HCT116 (cell line): Measurements from ENCODE around the gene PHOSPHO2. TPM values are rescaled to one million over a fixed set of nuclear protein-coding genes. Genes with fewer than 3 reads are reported as not detected.

Experiments used
- ATAC-seq: fragments of 200-7000 bp; cut with Tn5 transposase; 2 replicates; pipeline ENCODE4 v1.9.1; 2020; ENCODE audit warnings: mild to moderate bottlenecking, moderate library complexity
- BruUV-seq: library from RNA; stranded (reverse); fragments of 400-500 nt; replicated peaks from 2 replicates; lab custom pipeline; 2021; lab: Mats Ljungman, UMichigan
- CTCF ChIA-PET: fragments of 300-600 bp; sonication (Branson Sonifier 250); formaldehyde crosslinking; loops from one replicate; lab custom pipeline; 2021; ENCODE audit warnings: antibody characterized with exemption; lab: Charles Lee
- POLR2A ChIA-PET: fragments of 300-600, 350-600 bp; sonication (Branson Sonifier 250); formaldehyde crosslinking; loops from one replicate; lab custom pipeline; 2021; ENCODE audit warnings: antibody characterized with exemption; lab: Charles Lee
- RAD21 ChIA-PET, 2 experiments: fragments of 300-600 bp; sonication (Branson Sonifier 250); formaldehyde crosslinking; loops; one replicate each; lab custom pipeline; 2023; ENCODE audit warnings: low total read pairs in 2 of 2; ENCODE audit not compliant: uncharacterized antibody in 2 of 2, unreplicated experiment in 2 of 2, low non-redundant PET in 1 of 2; lab: Charles Lee
- DNase-seq: peaks from one replicate; pipeline ENCODE4 v3.0.0-alpha.2; 2010; ENCODE audit warnings: low read depth, low spot score
- H2AFZ ChIP-seq: fragments of 200-600 bp; shearing (Covaris generic), sonication (generic); 2 replicates; pipeline ENCODE4 v1.6.1; 2017; ENCODE audit warnings: low read depth, mixed run types, mixed read lengths, antibody characterized with exemption, low read length; ENCODE audit not compliant: poor library complexity, severe bottlenecking
- H3K27ac ChIP-seq: 2 replicates; pipeline ENCODE4 v1.5.1; 2012; ENCODE audit warnings: low read depth, low read length
- H3K27me3 ChIP-seq: fragments of 200-600 bp; sonication (generic); 2 replicates; pipeline ENCODE4 v1.6.1; 2016; ENCODE audit warnings: mixed run types, low read length, mixed read lengths; ENCODE audit not compliant: insufficient read depth
- H3K36me3 ChIP-seq, 2 experiments: fragments of 200-500 bp in 1 of 2; fragments of 200-600 bp in 1 of 2; sonication (Bioruptor generic) in 1 of 2; sonication (generic) in 1 of 2; 2 replicates each; pipeline versions ENCODE4 v1.5.1 to v1.6.1; 2014 to 2016; ENCODE audit warnings: low read length in 2 of 2, inconsistent platforms in 1 of 2, mixed read lengths in 1 of 2, mixed run types in 1 of 2; ENCODE audit not compliant: insufficient read depth in 2 of 2, control insufficient read depth in 1 of 2
- H3K4me1 ChIP-seq, 2 experiments: fragments of 200-600 bp in 1 of 2; sonication (generic) in 1 of 2; 2 replicates each; pipeline versions ENCODE4 v1.5.1 to v1.6.1; 2012 to 2017; ENCODE audit warnings: low read length in 2 of 2, inconsistent platforms in 1 of 2, mild to moderate bottlenecking in 1 of 2, mixed read lengths in 1 of 2, mixed run types in 1 of 2, moderate library complexity in 1 of 2; ENCODE audit not compliant: insufficient read depth in 2 of 2, control insufficient read depth in 1 of 2
- H3K4me2 ChIP-seq: fragments of 200-600 bp; sonication (generic); 2 replicates; pipeline ENCODE4 v1.6.1; 2017; ENCODE audit warnings: mixed run types, low read length, mixed read lengths
- H3K4me3 ChIP-seq, 2 experiments: fragments of 200-600 bp in 1 of 2; sonication (generic) in 1 of 2; replicated peaks in 1 of 2; 2 replicates each; pipeline ENCODE4 v1.5.1; 2011 to 2016; ENCODE audit warnings: low read length in 2 of 2, control low read depth in 1 of 2, low read depth in 1 of 2, mild to moderate bottlenecking in 1 of 2, mixed read lengths in 1 of 2, mixed run types in 1 of 2
- H3K79me2 ChIP-seq: fragments of 200-600 bp; sonication (generic); 2 replicates; pipeline ENCODE4 v1.6.1; 2017; ENCODE audit warnings: mild to moderate bottlenecking, mixed run types, low read length, moderate library complexity, mixed read lengths; ENCODE audit not compliant: insufficient read depth
- H3K9ac ChIP-seq: fragments of 200-600 bp; sonication (generic); 2 replicates; pipeline ENCODE4 v1.6.1; 2016; ENCODE audit warnings: low read length, mixed read lengths
- H3K9me2 ChIP-seq: fragments of 200-600 bp; sonication (generic), shearing (Covaris generic); 2 replicates; pipeline ENCODE4 v1.6.1; 2017; ENCODE audit warnings: mixed run types, mild to moderate bottlenecking, moderate library complexity; ENCODE audit not compliant: insufficient read depth
- H3K9me3 ChIP-seq, 2 experiments: fragments of 200-500 bp in 1 of 2; fragments of 200-600 bp in 1 of 2; sonication (Bioruptor generic) in 1 of 2; sonication (generic) in 1 of 2; 2 replicates each; pipeline ENCODE4 v1.6.1; 2014 to 2017; ENCODE audit warnings: low read length in 2 of 2, mixed read lengths in 2 of 2, inconsistent platforms in 1 of 2, low read depth in 1 of 2, mild to moderate bottlenecking in 1 of 2, mixed run types in 1 of 2, moderate library complexity in 1 of 2; ENCODE audit not compliant: control insufficient read depth in 1 of 2, insufficient read depth in 1 of 2
- H4K20me1 ChIP-seq: fragments of 200-600 bp; sonication (generic), shearing (Covaris generic); 2 replicates; pipeline ENCODE4 v1.6.1; 2017; ENCODE audit warnings: mixed run types, mild to moderate bottlenecking, moderate library complexity; ENCODE audit not compliant: insufficient read depth
- EGR1 ChIP-seq: IDR thresholded peaks from 2 replicates; pipeline ENCODE4 v1.6.1; 2012; ENCODE audit warnings: low read depth
- ELF1 ChIP-seq: IDR thresholded peaks from 2 replicates; pipeline ENCODE4 v1.6.1; 2012; ENCODE audit warnings: low read depth, borderline replicate concordance
- EZH2 ChIP-seq: fragments of 200-600 bp; sonication (generic); IDR thresholded peaks from 2 replicates; pipeline ENCODE4 v1.6.1; 2017; ENCODE audit warnings: antibody characterized with exemption, mixed run types
- FOSL1 ChIP-seq: IDR thresholded peaks from 2 replicates; pipeline ENCODE4 v1.6.1; 2012; ENCODE audit warnings: low read depth
- JUND ChIP-seq: IDR thresholded peaks from 2 replicates; pipeline ENCODE4 v1.6.1; 2012
- POLR2A ChIP-seq: IDR thresholded peaks from 2 replicates; pipeline ENCODE4 v1.7.0; 2011; ENCODE audit warnings: borderline replicate concordance; ENCODE audit not compliant: insufficient read depth, insufficient read length; ENCODE audit errors: extremely low read depth
- POLR2AphosphoS5 ChIP-seq: IDR thresholded peaks from 2 replicates; pipeline ENCODE4 v1.6.1; 2011; ENCODE audit warnings: mild to moderate bottlenecking, low read depth, low read length, moderate library complexity
- SIN3A ChIP-seq: IDR thresholded peaks from 2 replicates; pipeline ENCODE4 v1.6.1; 2012; ENCODE audit warnings: low read depth
- SRF ChIP-seq: IDR thresholded peaks from 2 replicates; pipeline ENCODE4 v1.6.1; 2012; ENCODE audit warnings: low read depth
- ZFX ChIP-seq: fragments of 450-650 bp; IDR thresholded peaks from 2 replicates; pipeline ENCODE4 v1.6.1; 2017
- intact Hi-C: fragments of 100-400 bp; cut with micrococcal nuclease; formaldehyde crosslinking; loops from 2 replicates; pipeline ENCODE4 v1.10.0; 2022
- total RNA-seq: library from RNA; stranded (reverse); gene quantifications from one replicate; pipeline ENCODE4 v1.2.1, GENCODE V29; 2021; ENCODE audit not compliant: unreplicated experiment
- TF ChIP-seq, protein P1 (sequence below), 3 experiments: fragments of 200-600 bp in 1 of 3; sonication (generic) in 1 of 3; IDR thresholded peaks in 2 of 3; conservative IDR thresholded peaks in 1 of 3; 2 replicates each; pipeline ENCODE4 v1.5.1; 2012 to 2017; ENCODE audit warnings: low read depth in 2 of 3, low read length in 2 of 3, antibody characterized with exemption in 1 of 3, borderline replicate concordance in 1 of 3, control low read depth in 1 of 3, mild to moderate bottlenecking in 1 of 3, mixed read lengths in 1 of 3, mixed run types in 1 of 3, moderate library complexity in 1 of 3; ENCODE audit not compliant: insufficient read depth in 1 of 3
- TF ChIP-seq, protein P2 (sequence below): IDR thresholded peaks from 2 replicates; pipeline ENCODE4 v1.6.1; 2012
- TF ChIP-seq, protein P3 (sequence below): IDR thresholded peaks from 2 replicates; pipeline ENCODE4 v1.6.1; 2011; ENCODE audit warnings: mild to moderate bottlenecking, low read length, moderate library complexity; ENCODE audit not compliant: insufficient replicate concordance; ENCODE audit errors: extremely low read depth

PHOSPHO2 gene
- total RNA-seq, 1 experiment from 2014 or later = 2.8 TPM

DNA sequence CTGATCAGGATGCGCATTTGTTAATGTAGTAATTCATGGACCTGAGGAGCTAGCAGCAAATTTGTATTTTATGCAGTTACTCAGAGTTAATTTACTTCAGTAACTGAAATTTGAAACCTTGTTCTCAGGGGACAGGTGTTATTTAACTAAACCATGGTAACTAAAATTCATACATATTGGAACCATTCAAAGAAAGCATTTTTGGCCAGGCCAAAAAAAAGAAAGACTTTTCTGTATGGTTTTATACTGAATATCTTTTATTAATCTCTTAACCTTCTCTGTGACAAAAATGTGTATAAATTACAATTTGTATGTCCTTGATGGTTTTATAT is 35.0 kb downstream of the PHOSPHO2 start (continued):
- TF ChIP-seq, protein P1, sequence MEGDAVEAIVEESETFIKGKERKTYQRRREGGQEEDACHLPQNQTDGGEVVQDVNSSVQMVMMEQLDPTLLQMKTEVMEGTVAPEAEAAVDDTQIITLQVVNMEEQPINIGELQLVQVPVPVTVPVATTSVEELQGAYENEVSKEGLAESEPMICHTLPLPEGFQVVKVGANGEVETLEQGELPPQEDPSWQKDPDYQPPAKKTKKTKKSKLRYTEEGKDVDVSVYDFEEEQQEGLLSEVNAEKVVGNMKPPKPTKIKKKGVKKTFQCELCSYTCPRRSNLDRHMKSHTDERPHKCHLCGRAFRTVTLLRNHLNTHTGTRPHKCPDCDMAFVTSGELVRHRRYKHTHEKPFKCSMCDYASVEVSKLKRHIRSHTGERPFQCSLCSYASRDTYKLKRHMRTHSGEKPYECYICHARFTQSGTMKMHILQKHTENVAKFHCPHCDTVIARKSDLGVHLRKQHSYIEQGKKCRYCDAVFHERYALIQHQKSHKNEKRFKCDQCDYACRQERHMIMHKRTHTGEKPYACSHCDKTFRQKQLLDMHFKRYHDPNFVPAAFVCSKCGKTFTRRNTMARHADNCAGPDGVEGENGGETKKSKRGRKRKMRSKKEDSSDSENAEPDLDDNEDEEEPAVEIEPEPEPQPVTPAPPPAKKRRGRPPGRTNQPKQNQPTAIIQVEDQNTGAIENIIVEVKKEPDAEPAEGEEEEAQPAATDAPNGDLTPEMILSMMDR (IDR thresholded peaks at IDR 0.05 in 2 of 3, conservative IDR thresholded peaks at IDR 0.05 in 1 of 3; ENCODE audit: borderline replicate concordance in 1 of 3, insufficient read depth in 1 of 3, low read depth in 2 of 3, low read length in 2 of 3) = no peak

DNA sequence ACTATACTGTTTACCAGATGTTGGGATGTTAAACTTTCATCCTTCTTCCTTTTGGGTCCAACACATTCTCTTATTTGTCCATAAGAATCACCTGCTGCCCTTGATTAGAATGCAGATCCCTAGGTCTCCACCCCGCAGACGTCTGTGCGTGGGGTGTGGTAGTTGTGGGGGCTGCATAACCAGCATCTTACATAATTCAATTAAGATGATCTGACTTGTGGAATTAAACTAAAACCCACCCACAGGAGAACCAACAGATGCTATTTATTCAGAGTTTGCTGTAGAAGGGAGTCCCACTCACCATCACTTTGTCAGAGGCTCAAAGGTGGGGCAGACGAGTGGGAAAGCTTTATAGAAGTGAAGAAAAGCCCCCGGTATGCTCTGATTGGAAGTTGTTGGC is 37.8 kb downstream of the PHOSPHO2 start:
- POLR2A ChIA-PET = no interaction called here
- CTCF ChIA-PET = no interaction called here

More for the DNA sequence above, 37.8 kb downstream of the PHOSPHO2 start:
- H3K4me2 ChIP-seq = no peak overlapping the region
- H3K9ac ChIP-seq = no peak overlapping the region
- H4K20me1 ChIP-seq = no peaks in the 10 kb centered on the region
- H2AFZ ChIP-seq = no peak overlapping the region
- no peak for DNase-seq
- no TSS peak for BruUV-seq
- no peak overlapping the region for H3K4me3 ChIP-seq
- no peaks in the 10 kb centered on the region for H3K9me2 ChIP-seq
- no peak overlapping the region for H3K27ac ChIP-seq
- intact Hi-C loops = no loop called here
- no peak for ATAC-seq
- H3K9me3 ChIP-seq = no peaks in the 10 kb centered on the region
- no peaks in the 10 kb centered on the region for H3K27me3 ChIP-seq
- RAD21 ChIA-PET = no interaction called here
- peaks cover 29% of the 10 kb centered on the region for H3K79me2 ChIP-seq
- peaks cover 0 to 10% of the 10 kb centered on the region in 2 experiments; a peak in 1 of 4 replicates for H3K36me3 ChIP-seq
- TF ChIP-seq JUND (no peak), ZFX (no peak), SIN3A (no peak), POLR2A (no peak), EZH2 (no peak), SRF (no peak), POLR2AphosphoS5 (no peak), FOSL1 (no peak), ELF1 (no peak), EGR1 (no peak)
- TF ChIP-seq, protein P2, sequence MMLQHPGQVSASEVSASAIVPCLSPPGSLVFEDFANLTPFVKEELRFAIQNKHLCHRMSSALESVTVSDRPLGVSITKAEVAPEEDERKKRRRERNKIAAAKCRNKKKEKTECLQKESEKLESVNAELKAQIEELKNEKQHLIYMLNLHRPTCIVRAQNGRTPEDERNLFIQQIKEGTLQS = no peak
- TF ChIP-seq, protein P1 (IDR thresholded peaks at IDR 0.05 in 2 of 3, conservative IDR thresholded peaks at IDR 0.05 in 1 of 3; ENCODE audit: borderline replicate concordance in 1 of 3, insufficient read depth in 1 of 3, low read depth in 2 of 3, low read length in 2 of 3) = no peak
- TF ChIP-seq, protein P3, sequence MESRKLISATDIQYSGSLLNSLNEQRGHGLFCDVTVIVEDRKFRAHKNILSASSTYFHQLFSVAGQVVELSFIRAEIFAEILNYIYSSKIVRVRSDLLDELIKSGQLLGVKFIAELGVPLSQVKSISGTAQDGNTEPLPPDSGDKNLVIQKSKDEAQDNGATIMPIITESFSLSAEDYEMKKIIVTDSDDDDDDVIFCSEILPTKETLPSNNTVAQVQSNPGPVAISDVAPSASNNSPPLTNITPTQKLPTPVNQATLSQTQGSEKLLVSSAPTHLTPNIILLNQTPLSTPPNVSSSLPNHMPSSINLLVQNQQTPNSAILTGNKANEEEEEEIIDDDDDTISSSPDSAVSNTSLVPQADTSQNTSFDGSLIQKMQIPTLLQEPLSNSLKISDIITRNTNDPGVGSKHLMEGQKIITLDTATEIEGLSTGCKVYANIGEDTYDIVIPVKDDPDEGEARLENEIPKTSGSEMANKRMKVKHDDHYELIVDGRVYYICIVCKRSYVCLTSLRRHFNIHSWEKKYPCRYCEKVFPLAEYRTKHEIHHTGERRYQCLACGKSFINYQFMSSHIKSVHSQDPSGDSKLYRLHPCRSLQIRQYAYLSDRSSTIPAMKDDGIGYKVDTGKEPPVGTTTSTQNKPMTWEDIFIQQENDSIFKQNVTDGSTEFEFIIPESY = no peak
- H3K4me1 ChIP-seq = peaks cover 6 to 30% of the 10 kb centered on the region in 2 experiments; a peak in 3 of 4 replicates
